ENCODE measurements around the gene TMTC2.

GRCh38 chr12:83114966-83115365 lies 428.3 kb downstream of the TMTC2 start:
- TF ChIP-seq POLR2AphosphoS5 (IDR thresholded peaks at IDR 0.05) (no peak), EP300 (conservative IDR thresholded peaks at IDR 0.05; ENCODE audit: poor library complexity, severe bottlenecking) (no peak), EZH2 (IDR thresholded peaks at IDR 0.05; ENCODE audit: borderline replicate concordance, insufficient read depth, low read length, poor library complexity, severe bottlenecking) (no peak), SMC3 (conservative IDR thresholded peaks at IDR 0.05; ENCODE audit: poor library complexity) (no peak), MXI1 (conservative IDR thresholded peaks at IDR 0.05; ENCODE audit: poor library complexity, severe bottlenecking) (no peak), REST (IDR thresholded peaks at IDR 0.05; ENCODE audit: borderline replicate concordance) (no peak), TAF1 (IDR thresholded peaks at IDR 0.05; ENCODE audit: low read depth) (no peak), RAD21 (conservative IDR thresholded peaks at IDR 0.05) (no peak)
- TF ChIP-seq, protein P1, sequence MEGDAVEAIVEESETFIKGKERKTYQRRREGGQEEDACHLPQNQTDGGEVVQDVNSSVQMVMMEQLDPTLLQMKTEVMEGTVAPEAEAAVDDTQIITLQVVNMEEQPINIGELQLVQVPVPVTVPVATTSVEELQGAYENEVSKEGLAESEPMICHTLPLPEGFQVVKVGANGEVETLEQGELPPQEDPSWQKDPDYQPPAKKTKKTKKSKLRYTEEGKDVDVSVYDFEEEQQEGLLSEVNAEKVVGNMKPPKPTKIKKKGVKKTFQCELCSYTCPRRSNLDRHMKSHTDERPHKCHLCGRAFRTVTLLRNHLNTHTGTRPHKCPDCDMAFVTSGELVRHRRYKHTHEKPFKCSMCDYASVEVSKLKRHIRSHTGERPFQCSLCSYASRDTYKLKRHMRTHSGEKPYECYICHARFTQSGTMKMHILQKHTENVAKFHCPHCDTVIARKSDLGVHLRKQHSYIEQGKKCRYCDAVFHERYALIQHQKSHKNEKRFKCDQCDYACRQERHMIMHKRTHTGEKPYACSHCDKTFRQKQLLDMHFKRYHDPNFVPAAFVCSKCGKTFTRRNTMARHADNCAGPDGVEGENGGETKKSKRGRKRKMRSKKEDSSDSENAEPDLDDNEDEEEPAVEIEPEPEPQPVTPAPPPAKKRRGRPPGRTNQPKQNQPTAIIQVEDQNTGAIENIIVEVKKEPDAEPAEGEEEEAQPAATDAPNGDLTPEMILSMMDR (IDR thresholded peaks at IDR 0.05; ENCODE audit: poor library complexity, severe bottlenecking), result no peak
